Karpas-422 (cell line): ENCODE results near the gene TTYH1. TPM values are rescaled to one million over a fixed set of nuclear protein-coding genes. Genes with fewer than 3 reads are reported as not detected.

Source experiments
- DNase-seq: peaks from one replicate; pipeline ENCODE4 v3.0.0-alpha.2; 2015
- H2AFZ ChIP-seq: fragments of 200-600 bp; sonication (generic); 2 replicates; pipeline ENCODE4 v1.6.1; 2014; ENCODE audit warnings: antibody characterized with exemption, low read length, mixed read lengths
- H3K27ac ChIP-seq: fragments of 200-600 bp; sonication (generic); 2 replicates; pipeline ENCODE4 v1.5.1; 2014; ENCODE audit warnings: mild to moderate bottlenecking, low read length, moderate library complexity
- H3K27me3 ChIP-seq: fragments of 200-600 bp; sonication (generic); 2 replicates; pipeline ENCODE4 v1.6.1; 2014; ENCODE audit warnings: low read length, mixed read lengths
- H3K36me3 ChIP-seq: fragments of 200-600 bp; sonication (generic); 2 replicates; pipeline ENCODE4 v1.6.1; 2014; ENCODE audit warnings: low read length, mixed read lengths; ENCODE audit not compliant: insufficient read depth
- H3K4me1 ChIP-seq: fragments of 200-600 bp; sonication (generic); 2 replicates; pipeline ENCODE4 v1.6.1; 2014; ENCODE audit warnings: mild to moderate bottlenecking, low read length, mixed read lengths
- H3K4me2 ChIP-seq: fragments of 200-600 bp; sonication (generic); 2 replicates; pipeline ENCODE4 v1.6.1; 2014; ENCODE audit warnings: low read length, low read depth, mild to moderate bottlenecking; ENCODE audit not compliant: poor library complexity, severe bottlenecking
- H3K4me3 ChIP-seq: fragments of 200-600 bp; sonication (generic); 2 replicates; pipeline ENCODE4 v1.5.1; 2014; ENCODE audit warnings: mild to moderate bottlenecking, antibody characterized with exemption, low read length, mixed read lengths
- H3K79me2 ChIP-seq: fragments of 200-600 bp; sonication (generic); 2 replicates; pipeline ENCODE4 v1.6.1; 2014; ENCODE audit warnings: mild to moderate bottlenecking, low read length, mixed read lengths
- H3K9ac ChIP-seq: fragments of 200-600 bp; sonication (generic); 2 replicates; pipeline ENCODE4 v1.6.0; 2014; ENCODE audit warnings: low read length
- H3K9me2 ChIP-seq: fragments of 200-600 bp; sonication (generic), shearing (Covaris generic); replicated peaks from 2 replicates; pipeline ENCODE4 v1.6.0; 2014; ENCODE audit warnings: mild to moderate bottlenecking, low read length, moderate library complexity; ENCODE audit not compliant: insufficient read depth
- H3K9me3 ChIP-seq: fragments of 300-700, 200-600 bp; sonication (generic); 2 replicates; pipeline ENCODE4 v1.6.1; 2014; ENCODE audit warnings: low read length, mixed read lengths
- H4K20me1 ChIP-seq: fragments of 200-600 bp; sonication (generic); 2 replicates; pipeline ENCODE4 v1.6.1; 2014; ENCODE audit warnings: mild to moderate bottlenecking, antibody characterized with exemption, low read length, low read depth; ENCODE audit not compliant: insufficient read depth
- total RNA-seq: library from RNA; depleted of rRNA; stranded (reverse); fragments of >200 nt; shearing (Covaris generic); gene quantifications from 2 replicates; pipeline ENCODE4 v1.2.3, GENCODE V29; 2014; ENCODE audit warnings: low replicate concordance

TTYH1 gene
- total RNA-seq, 1 experiment from 2014 or later = not detected

DNA sequence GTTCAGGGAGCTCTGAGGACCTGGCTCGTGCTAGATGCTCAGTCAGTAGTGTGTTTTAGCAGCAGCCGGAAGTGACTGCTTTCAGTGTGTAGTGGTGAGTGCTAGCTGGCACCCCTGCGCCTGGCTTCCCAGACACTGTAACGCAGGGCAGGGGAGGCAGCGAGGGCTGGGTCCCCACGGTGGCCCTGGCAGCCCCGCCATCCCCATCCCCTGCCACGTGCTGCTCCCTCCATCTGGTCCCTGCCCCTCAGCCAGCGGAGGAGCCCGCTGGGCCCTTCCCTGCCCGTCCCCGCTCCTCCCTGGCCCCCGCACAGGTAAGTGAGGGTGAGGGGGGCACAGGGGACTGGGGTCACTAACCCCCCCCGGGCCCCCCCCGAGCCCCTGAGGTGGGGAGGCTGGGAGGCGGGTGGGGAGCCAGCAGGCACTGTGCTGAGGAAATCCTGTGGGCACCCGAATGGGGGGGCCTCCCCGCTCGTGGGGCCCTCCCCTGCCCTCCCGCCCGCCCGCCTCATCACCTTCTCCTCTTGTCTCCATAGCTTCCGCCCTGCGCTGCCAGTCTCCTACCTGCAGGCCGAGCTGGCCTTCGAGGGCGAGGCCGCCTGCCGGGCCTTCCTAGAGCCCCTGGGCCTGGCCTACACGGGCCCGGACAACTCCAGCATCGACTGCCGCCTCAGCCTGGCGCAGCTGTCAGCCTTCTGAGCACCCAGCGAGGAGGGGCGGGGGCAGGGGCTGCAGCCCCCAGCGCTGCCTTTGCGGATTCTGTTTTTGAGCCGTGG, 45.2 kb downstream of the TTYH1 start:
- Histone ChIP-seq H3K4me3 (no peak overlapping the region), H3K4me1 (peaks cover 29% of the 10 kb centered on the region), H4K20me1 (peaks cover 28% of the 10 kb centered on the region), H3K27ac (no peak overlapping the region), H3K9ac (no peak overlapping the region), H2AFZ (no peak overlapping the region), H3K27me3 (no peaks in the 10 kb centered on the region), H3K36me3 (peaks cover 47% of the 10 kb centered on the region), H3K4me2 (no peak overlapping the region), H3K9me2 (no peaks in the 10 kb centered on the region), H3K9me3 (no peaks in the 10 kb centered on the region; the same call in 1 of the 2 replicates), H3K79me2 (no peaks in the 10 kb centered on the region)
- no peak for DNase-seq

DNA sequence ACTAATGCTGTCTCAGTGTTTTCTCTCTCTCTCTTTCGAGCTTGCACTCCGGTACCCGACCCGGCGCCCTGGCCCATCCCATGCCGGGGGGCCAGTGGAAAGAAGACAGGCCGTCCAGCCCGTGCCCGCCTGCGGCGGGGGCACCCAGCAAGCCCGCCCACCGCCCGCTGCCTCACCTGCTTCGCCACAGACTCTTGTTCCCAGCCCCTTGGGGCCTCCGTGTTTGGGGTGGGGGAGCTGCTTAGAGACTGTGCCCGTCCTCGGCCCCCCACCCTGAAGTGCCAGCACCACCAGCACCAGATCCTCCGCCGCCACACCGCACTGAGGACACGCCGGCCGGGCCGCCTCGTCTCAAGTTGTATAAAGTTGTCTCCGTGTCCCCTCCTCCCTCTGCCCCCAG, 45.9 kb downstream of the TTYH1 start:
- Histone ChIP-seq H3K9me3 (no peaks in the 10 kb centered on the region; the same call in 1 of the 2 replicates), H3K4me2 (no peak overlapping the region), H3K27ac (no peak overlapping the region), H3K36me3 (peaks cover 41% of the 10 kb centered on the region), H4K20me1 (peaks cover 28% of the 10 kb centered on the region), H3K9ac (no peak overlapping the region), H3K27me3 (no peaks in the 10 kb centered on the region), H2AFZ (no peak overlapping the region), H3K9me2 (no peaks in the 10 kb centered on the region), H3K4me3 (no peak overlapping the region), H3K4me1 (peaks cover 29% of the 10 kb centered on the region), H3K79me2 (no peaks in the 10 kb centered on the region)
- no peak for DNase-seq

DNA sequence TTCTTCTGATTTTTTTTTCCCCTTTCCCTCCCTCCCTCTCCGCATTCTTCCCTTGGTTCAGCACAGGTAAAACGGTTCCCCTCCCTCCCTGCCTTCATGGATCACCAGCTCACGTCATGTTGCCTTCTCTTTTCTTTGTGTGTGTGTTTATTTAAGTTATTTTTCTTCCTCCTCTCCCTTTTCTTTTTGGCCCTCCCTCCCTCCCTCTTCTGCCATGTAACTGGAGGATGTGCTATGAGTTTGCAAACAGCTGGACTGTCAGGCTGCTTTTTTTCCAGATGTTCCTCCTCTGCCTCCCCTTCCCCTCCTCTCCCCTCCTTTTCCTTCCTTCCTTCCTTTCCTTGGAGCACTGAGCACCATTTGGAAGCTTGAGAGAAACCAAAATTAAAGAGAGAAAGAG, 46.3 kb downstream of the TTYH1 start:
- Histone ChIP-seq H3K4me2 (peak overlapping the region; percentile 34), H3K9ac (peak overlapping the region; percentile 71; the same call in 1 of the 2 replicates), H4K20me1 (peaks cover 28% of the 10 kb centered on the region), H3K27ac (no peak overlapping the region), H3K9me2 (no peaks in the 10 kb centered on the region), H2AFZ (no peak overlapping the region), H3K79me2 (no peaks in the 10 kb centered on the region), H3K27me3 (no peaks in the 10 kb centered on the region), H3K36me3 (peaks cover 41% of the 10 kb centered on the region), H3K4me1 (peaks cover 29% of the 10 kb centered on the region), H3K9me3 (no peaks in the 10 kb centered on the region; the same call in 1 of the 2 replicates), H3K4me3 (peak overlapping the region; percentile 74; the same call in 1 of the 2 replicates)
- no peak for DNase-seq

DNA sequence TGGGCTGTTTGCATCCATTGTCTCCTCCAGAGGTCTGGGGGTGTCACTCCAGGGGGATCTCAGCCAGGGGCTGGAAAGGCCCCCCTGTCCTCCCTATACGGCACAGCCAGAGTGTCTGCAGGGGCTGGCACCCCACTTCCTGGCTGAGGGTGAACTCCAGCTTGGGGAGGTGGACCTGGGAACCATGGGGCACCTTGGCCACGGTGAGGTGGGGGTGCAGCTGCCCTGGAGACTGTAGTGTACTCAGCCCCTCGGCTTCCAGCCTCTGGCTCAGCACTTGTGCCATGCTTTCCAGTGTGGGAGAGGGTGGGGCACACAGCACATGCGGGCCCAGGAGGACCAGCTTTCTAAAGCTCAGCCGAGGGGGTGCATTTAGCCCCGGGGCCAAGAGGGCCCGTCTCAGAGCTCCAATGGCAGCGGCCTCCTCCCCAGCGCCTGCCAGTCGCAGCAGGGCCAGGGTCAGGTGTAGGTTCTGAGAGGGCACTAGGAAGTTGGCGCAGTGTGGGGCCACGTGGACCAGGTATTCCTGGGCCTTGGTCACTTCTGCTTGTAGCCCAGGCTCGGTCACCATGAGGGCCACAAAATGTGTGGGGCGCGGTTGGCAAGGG, 46.9 kb downstream of the TTYH1 start:
- Histone ChIP-seq H3K36me3 (peaks cover 41% of the 10 kb centered on the region), H3K9me2 (no peaks in the 10 kb centered on the region), H3K9me3 (no peaks in the 10 kb centered on the region; the same call in 1 of the 2 replicates), H3K27me3 (no peaks in the 10 kb centered on the region), H3K4me1 (peaks cover 29% of the 10 kb centered on the region), H3K9ac (peak overlapping the region; percentile 71), H3K4me2 (peak overlapping the region; percentile 58), H4K20me1 (peaks cover 22% of the 10 kb centered on the region), H3K4me3 (peak overlapping the region; percentile 74; the same call in 1 of the 2 replicates), H3K27ac (no peak overlapping the region; the same call in 1 of the 2 replicates), H2AFZ (no peak overlapping the region), H3K79me2 (no peaks in the 10 kb centered on the region)
- DNase-seq = no peak

DNA sequence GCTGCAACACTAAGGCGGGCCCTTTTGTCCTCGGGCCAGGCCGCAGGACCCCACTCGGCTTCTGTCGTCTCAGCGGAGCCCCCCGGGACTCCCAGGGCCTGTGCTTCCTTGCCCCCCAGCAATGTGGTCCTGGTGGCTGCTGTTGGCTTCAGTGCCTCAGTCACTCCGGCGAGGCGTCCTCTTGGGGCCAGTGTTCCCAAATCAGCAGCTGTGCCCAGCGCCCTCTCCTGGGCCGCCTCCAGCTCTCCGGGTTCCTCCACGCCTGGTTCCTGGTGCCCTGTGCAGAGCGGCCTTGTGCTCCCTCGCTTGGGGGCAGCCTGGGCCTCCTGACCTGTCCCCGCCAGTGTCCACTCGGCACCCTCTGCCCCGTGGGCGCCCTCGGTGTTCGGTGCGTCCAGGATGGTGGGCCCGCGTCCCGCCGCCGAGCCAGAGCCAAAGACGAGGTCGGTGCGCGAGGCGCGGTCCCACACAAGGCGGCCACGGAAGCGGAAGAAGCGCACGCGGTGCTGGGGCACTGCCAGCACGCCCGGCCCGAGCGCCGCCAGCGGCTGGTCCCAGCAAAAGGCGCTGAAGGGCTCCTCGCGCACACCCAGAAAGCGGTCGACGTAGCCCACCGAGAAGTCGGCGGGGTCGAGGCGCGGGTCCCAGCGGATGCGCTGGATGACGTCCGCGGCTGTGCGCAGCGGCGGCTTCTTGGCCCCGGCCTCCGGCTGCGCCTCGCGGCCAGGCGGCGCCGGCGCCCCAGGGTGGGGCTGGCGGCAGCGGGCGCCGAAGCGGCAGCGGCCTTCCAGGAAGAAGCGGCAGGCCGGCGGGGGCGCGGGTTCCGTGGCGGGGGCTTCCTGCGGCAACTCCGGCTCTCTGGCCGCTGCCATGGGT, 47.6 kb downstream of the TTYH1 start:
- Histone ChIP-seq H4K20me1 (peaks cover 22% of the 10 kb centered on the region), H3K4me3 (peak overlapping the region; percentile 74)

DNA sequence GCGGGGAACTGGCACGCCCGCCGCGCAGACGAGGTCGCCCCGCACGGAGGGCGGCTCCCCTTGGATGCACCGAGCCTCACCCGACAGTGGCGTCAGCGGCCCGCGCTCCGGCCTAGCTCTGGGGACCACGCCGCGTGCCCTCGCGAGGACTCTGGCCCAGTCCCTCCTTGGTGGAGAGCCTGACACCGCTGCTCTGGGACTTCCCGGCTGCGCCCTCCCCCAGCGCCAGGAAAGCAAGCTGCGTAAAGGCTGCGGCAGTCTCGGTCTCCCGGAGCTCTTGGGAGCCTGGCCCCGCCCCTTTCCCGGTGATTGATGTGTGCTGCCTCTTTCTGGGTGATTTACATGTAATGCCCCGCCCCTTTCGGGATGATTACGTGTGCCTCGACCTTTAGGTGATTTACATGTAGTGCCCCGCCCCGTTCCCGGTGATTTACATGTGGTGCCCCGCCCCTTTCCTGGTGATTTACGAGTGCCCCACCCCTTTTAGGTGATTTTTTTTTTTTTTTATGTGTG, 48.3 kb downstream of the TTYH1 start, which contains the start of gene LENG9:
TSS of gene LENG9 (minus strand) at position 248 of the 513 bp plus-strand sequence. CDS start 252 bp downstream, outside the sequence.
- Histone ChIP-seq H3K36me3 (peaks cover 30% of the 10 kb centered on the region; the same call in 1 of the 2 replicates), H3K9ac (peak within 1 kb of the TSS; percentile 84), H3K27me3 (no peaks in the 10 kb centered on the region), H3K4me1 (peaks cover 29% of the 10 kb centered on the region), H3K9me3 (no peaks in the 10 kb centered on the region; the same call in 1 of the 2 replicates), H3K27ac (peak within 1 kb of the TSS; percentile 93), H3K4me2 (peak within 1 kb of the TSS; percentile 66), H2AFZ (peak within 1 kb of the TSS; percentile 68; the same call in 1 of the 2 replicates), H3K79me2 (no peaks in the 10 kb centered on the region), H3K9me2 (no peaks in the 10 kb centered on the region), H4K20me1 (peaks cover 17% of the 10 kb centered on the region), H3K4me3 (peak within 1 kb of the TSS; percentile 74)
- DNase-seq = no peak

More for the DNA sequence above, 47.6 kb downstream of the TTYH1 start:
- Histone ChIP-seq H3K4me2 (peak overlapping the region; percentile 58), H3K27ac (peak overlapping the region; percentile 93), H3K36me3 (peaks cover 36% of the 10 kb centered on the region; the same call in 1 of the 2 replicates), H3K79me2 (no peaks in the 10 kb centered on the region), H3K4me1 (peaks cover 29% of the 10 kb centered on the region), H3K9me2 (no peaks in the 10 kb centered on the region), H3K9ac (peak overlapping the region; percentile 71), H3K27me3 (no peaks in the 10 kb centered on the region), H2AFZ (no peak overlapping the region), H3K9me3 (no peaks in the 10 kb centered on the region; the same call in 1 of the 2 replicates)
- DNase-seq = peak; percentile 67

DNA sequence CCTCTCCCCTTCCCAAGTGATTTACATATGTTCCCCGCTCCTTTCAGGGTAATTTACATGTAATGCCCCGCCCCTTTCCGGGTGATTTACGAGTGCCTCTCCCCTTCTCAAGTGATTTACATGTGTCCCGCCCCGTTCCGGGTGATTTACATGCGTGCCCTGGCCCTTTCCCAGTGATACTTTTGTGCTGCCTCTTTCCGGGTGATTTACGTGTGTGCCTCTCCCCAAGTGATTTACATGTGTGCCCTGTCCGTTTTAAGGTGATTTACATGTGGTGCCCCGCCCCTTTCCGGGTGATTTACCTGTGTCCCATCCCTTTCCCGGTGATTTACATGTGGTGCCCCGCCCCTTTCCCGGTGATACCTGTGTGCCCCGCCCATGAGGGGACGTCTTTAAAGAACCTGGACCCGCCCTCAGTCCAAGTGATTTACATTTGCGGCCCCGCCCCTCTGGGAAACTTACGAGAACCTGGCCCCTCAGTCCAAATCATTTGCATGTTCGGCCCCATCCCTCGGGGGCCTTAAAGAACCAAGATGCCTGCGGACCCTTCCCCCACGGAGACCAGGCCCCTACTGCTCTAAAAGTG, 48.9 kb downstream of the TTYH1 start:
- H3K4me1 ChIP-seq = peaks cover 29% of the 10 kb centered on the region
- H3K27me3 ChIP-seq = no peaks in the 10 kb centered on the region
- H3K9me2 ChIP-seq = no peaks in the 10 kb centered on the region
- H3K9me3 ChIP-seq = no peaks in the 10 kb centered on the region; the same call in 1 of the 2 replicates
- peak overlapping the region; percentile 66 for H3K4me2 ChIP-seq
- peak overlapping the region; percentile 74 for H3K4me3 ChIP-seq
- H2AFZ ChIP-seq = peak overlapping the region; percentile 68; the same call in 1 of the 2 replicates
- H4K20me1 ChIP-seq = peaks cover 11% of the 10 kb centered on the region; the same call in 1 of the 2 replicates
- H3K9ac ChIP-seq = peak overlapping the region; percentile 84
- H3K36me3 ChIP-seq = 0 out of 2 replicates have a peak, but pooled peaks cover 25% of the 10 kb centered on the region
- peak overlapping the region; percentile 93 for H3K27ac ChIP-seq
- no peaks in the 10 kb centered on the region for H3K79me2 ChIP-seq
- peak; percentile 99 for DNase-seq
